K562 (cell line): ENCODE measurements around the gene RNU6-1. TPM values are rescaled to one million over a fixed set of nuclear protein-coding genes. Genes with fewer than 3 reads are reported as not detected.

ENCODE experiments used
- CREM ChIP-seq: IDR thresholded peaks from 2 replicates; pipeline ENCODE4 v1.6.1; 2014; ENCODE audit warnings: antibody characterized with exemption, low read depth
- GABPB1 ChIP-seq: sonication (generic); formaldehyde crosslinking; IDR thresholded peaks from 2 replicates; pipeline ENCODE4 v1.8.0; 2022; ENCODE audit warnings: mild to moderate bottlenecking, missing genetic modification reagents
- MBD1 ChIP-seq: fragments of 250-450 bp; sonication (Bioruptor Pico); IDR thresholded peaks from 2 replicates; pipeline ENCODE4 v1.8.0; 2022; ENCODE audit warnings: inconsistent platforms
- NBN ChIP-seq: fragments of 450-650 bp; IDR thresholded peaks from 2 replicates; pipeline ENCODE4 v1.6.1; 2016; ENCODE audit warnings: low read depth, mild to moderate bottlenecking
- POLR2B ChIP-seq: fragments of 450-650 bp; IDR thresholded peaks from 2 replicates; pipeline ENCODE4 v1.6.1; 2018; ENCODE audit warnings: low read depth; ENCODE audit not compliant: partially characterized antibody
- PYGO2 ChIP-seq: fragments of 450-650 bp; IDR thresholded peaks from 2 replicates; pipeline ENCODE4 v1.6.1; 2016; ENCODE audit warnings: mild to moderate bottlenecking, missing genetic modification characterization, moderate library complexity, missing compliant biosample characterization
- TGIF2 ChIP-seq: sonication (generic); formaldehyde crosslinking; IDR thresholded peaks from 2 replicates; pipeline ENCODE4 v1.8.1; 2022; ENCODE audit warnings: mild to moderate bottlenecking, missing genetic modification reagents, moderate library complexity
- ZNF280B ChIP-seq: fragments of 250-450 bp; sonication (Bioruptor Pico); IDR thresholded peaks from 2 replicates; pipeline ENCODE4 v1.5.1; 2021; ENCODE audit warnings: mild to moderate bottlenecking
- polyA plus RNA-seq, 8 experiments: library from polyadenylated mRNA; depleted of rRNA in 4 of 8; stranded (reverse) in 5 of 8; unstranded in 3 of 8; fragments of >200 nt; fragmentation: Nextera tagmentation in 2 of 8; fragmentation: Illumina TruSeq in 1 of 8; extraction: Ambion mirVana in 2 of 8; extraction: Trizol in 1 of 8; gene quantifications; 2 replicates each; pipeline versions ENCODE4 v1.2.1 to v1.2.3, GENCODE V29; 2011 to 2014; ENCODE audit warnings: inconsistent platforms in 1 of 8, missing spikeins in 1 of 8
- total RNA-seq, 7 experiments: library from RNA; depleted of rRNA in 6 of 7; stranded (reverse); fragments of >200 nt in 6 of 7; fragmentation: Illumina TruSeq in 2 of 7; extraction: Trizol in 2 of 7; gene quantifications; 2 replicates each; pipeline versions ENCODE4 v1.2.1 to v1.2.3, GENCODE V29; 2011 to 2021; ENCODE audit warnings: low replicate concordance in 1 of 7

The RNU6-1 gene
- total and polyA plus RNA-seq, 9 of the 15 experiments (the other 6 are each of a cell fraction or from before 2014, with no cell fraction given): not detected

GRCh38 chr15:67839499-67839928 lies 331 bp downstream of the RNU6-1 start (continued):
- TF ChIP-seq MBD1 (CRISPR knock-in tag): peak; percentile 14; the same call in 1 of the 2 replicates
- TF ChIP-seq CREM: 0 out of 2 replicates have a peak, but pooled peaks have one; percentile 27
- no peak for TF ChIP-seq ZNF280B (CRISPR knock-in tag)
- TF ChIP-seq NBN: 0 out of 2 replicates have a peak, but pooled peaks have one; percentile 66
- TF ChIP-seq POLR2B: no peak
- no peak for TF ChIP-seq TGIF2 (CRISPR knock-in tag)
- TF ChIP-seq PYGO2 (tag): 0 out of 2 replicates have a peak, but pooled peaks have one; percentile 25
- TF ChIP-seq GABPB1 (CRISPR knock-in tag): no peak
